AG04450 (cell line): ENCODE results near the gene CLIC3. TPM values are rescaled to one million over a fixed set of nuclear protein-coding genes. Genes with fewer than 3 reads are reported as not detected.

Experiments used
- CTCF ChIA-PET: fragments of 300-600, 350-600 bp; formaldehyde crosslinking; extraction: SDS; loops from one replicate; lab custom pipeline; 2022; ENCODE audit warnings: antibody characterized with exemption, inconsistent platforms; lab: Charles Lee
- POLR2A ChIA-PET: fragments of 350-600 bp; formaldehyde crosslinking; extraction: SDS; loops from one replicate; lab custom pipeline; 2021; ENCODE audit warnings: antibody characterized with exemption, inconsistent platforms; lab: Yijun Ruan, JAX
- DNase-seq: peaks from one replicate; pipeline ENCODE4 v3.0.0-alpha.2; 2011; ENCODE audit warnings: low read depth, low spot score
- H3K27ac ChIP-seq: one replicate; pipeline ENCODE4 v1.5.1; 2012; ENCODE audit warnings: low read depth, low read length, control low read depth
- H3K27me3 ChIP-seq: one replicate; pipeline ENCODE4 v1.6.0; 2012; ENCODE audit warnings: low read length; ENCODE audit not compliant: control insufficient read depth, insufficient read depth
- H3K4me3 ChIP-seq: 2 replicates; pipeline ENCODE4 v1.5.1; 2011; ENCODE audit warnings: mild to moderate bottlenecking, low read depth, low read length, control low read depth
- H3K9me3 ChIP-seq: 2 replicates; pipeline ENCODE4 v1.5.1; 2012; ENCODE audit warnings: low read length; ENCODE audit not compliant: control insufficient read depth, insufficient read depth
- polyA plus RNA-seq: library from polyadenylated mRNA; depleted of rRNA; stranded (reverse); fragments of >200 nt; gene quantifications from 2 replicates; pipeline ENCODE4 v1.2.3, GENCODE V29; 2011
- TF ChIP-seq, protein P1 (sequence below): IDR thresholded peaks from 2 replicates; pipeline ENCODE4 v1.5.1; 2011; ENCODE audit warnings: low read depth, low read length, control low read depth, inconsistent platforms

Gene CLIC3
- polyA plus RNA-seq, 1 experiment, result 0.42 TPM

DNA sequence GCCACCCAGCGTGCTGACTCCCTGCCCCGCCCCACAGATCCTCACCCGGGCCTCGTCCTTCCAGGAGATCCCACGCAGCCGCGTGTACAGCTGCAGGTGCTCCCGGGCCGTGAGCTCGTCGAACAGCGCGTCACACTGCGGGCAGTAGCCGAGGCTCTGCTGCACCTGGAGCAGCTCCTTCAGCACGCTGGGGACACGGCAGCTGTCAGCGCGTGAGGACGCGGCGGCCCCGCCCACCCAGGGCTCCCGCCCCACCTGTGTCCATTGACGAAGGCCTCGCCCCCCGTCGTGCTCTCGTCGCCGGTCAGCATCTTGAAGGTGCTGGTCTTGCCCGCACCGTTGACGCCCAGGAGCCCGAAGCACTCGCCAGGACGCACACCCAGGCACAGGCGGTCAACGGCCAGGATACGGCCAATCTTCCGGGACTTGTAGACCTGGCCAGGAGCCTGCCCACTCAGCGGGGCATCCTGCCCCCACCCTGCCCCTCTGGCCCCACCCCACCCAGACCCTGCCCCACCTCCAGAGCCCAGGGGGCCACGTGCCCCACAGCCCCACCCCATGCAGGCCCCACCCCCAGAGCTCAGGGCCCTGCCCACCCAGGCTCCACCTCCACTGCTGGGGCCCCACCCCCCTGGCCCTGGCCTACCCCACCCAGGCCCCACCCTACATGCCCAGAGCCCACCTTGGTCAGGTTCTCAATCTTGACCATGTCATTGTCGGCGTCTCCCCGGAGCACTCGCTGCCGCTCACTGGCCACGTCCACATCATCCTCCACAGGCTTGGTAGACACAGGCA lies 13.8 kb upstream of the CLIC3 start:
- DNase-seq, result no peak
- no peaks in the 10 kb centered on the region for H3K27me3 ChIP-seq
- no peak overlapping the region for H3K4me3 ChIP-seq
- ChIA-PET POLR2A (no interaction called here), CTCF (interaction anchor here (0.6 kb wide), 1 partner anchor 170 kb away, joined by 3 read pairs; no protein-coding TSS in a partner anchor)
- H3K9me3 ChIP-seq, result peaks cover 39% of the 10 kb centered on the region; the same call in 1 of the 2 replicates
- TF ChIP-seq, protein P1, sequence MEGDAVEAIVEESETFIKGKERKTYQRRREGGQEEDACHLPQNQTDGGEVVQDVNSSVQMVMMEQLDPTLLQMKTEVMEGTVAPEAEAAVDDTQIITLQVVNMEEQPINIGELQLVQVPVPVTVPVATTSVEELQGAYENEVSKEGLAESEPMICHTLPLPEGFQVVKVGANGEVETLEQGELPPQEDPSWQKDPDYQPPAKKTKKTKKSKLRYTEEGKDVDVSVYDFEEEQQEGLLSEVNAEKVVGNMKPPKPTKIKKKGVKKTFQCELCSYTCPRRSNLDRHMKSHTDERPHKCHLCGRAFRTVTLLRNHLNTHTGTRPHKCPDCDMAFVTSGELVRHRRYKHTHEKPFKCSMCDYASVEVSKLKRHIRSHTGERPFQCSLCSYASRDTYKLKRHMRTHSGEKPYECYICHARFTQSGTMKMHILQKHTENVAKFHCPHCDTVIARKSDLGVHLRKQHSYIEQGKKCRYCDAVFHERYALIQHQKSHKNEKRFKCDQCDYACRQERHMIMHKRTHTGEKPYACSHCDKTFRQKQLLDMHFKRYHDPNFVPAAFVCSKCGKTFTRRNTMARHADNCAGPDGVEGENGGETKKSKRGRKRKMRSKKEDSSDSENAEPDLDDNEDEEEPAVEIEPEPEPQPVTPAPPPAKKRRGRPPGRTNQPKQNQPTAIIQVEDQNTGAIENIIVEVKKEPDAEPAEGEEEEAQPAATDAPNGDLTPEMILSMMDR, result no peak
- H3K27ac ChIP-seq, result no peak overlapping the region

DNA sequence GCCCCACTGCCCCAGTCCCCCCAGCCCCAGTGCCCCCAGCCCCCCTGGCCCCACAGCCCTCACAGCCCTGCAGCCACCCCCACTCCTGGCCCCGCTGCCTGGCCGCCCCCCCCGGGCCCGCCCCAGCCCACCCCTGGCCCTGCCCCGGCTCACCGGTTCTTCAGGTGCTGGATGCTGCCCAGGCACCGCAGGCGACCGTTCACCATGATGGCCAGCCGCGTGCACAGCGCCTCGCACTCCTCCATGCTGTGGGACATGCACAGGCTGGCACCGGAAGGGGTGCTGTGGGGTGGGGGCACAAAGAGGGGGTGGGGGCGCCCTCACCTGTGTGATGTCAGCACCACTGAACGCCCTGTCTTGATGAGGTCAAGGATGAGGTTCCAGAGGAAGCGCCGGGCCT lies 12.8 kb upstream of the CLIC3 start:
- TF ChIP-seq, protein P1, result no peak
- Histone ChIP-seq H3K9me3 (peaks cover 30% of the 10 kb centered on the region; the same call in 1 of the 2 replicates), H3K4me3 (no peak overlapping the region), H3K27ac (no peak overlapping the region), H3K27me3 (no peaks in the 10 kb centered on the region)
- ChIA-PET CTCF (no interaction called here), POLR2A (no interaction called here)
- no peak for DNase-seq

DNA sequence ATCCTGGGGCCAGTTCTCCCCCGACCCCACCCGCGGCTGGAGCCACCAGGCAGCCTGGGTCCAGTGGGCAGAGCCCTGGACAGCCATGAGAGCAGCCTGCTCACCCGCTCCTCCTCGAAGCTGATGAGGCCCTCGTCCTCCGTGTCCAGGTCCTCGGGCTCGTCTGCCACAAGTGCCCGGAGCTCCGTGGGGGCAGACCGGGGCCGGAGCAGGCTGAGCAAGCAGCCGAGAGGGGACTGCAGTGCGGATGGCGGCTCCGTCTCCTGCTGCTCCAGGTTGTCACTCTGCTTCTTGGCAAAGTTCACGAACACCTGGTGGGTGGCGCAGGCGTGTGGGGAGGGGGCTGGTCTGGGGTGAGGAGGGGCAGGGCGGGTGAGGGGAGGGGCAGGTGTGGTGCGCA lies 11.9 kb upstream of the CLIC3 start:
- no peak for DNase-seq
- CTCF ChIA-PET, result interaction anchor here (1.1 kb wide), 1 partner anchor 41 kb away, joined by 3 read pairs; no protein-coding TSS in a partner anchor
- H3K9me3 ChIP-seq, result peaks cover 21% of the 10 kb centered on the region; the same call in 1 of the 2 replicates
- POLR2A ChIA-PET, result no interaction called here
- TF ChIP-seq, protein P1, result no peak
- no peak overlapping the region for H3K4me3 ChIP-seq
- no peak overlapping the region for H3K27ac ChIP-seq
- H3K27me3 ChIP-seq, result no peaks in the 10 kb centered on the region

DNA sequence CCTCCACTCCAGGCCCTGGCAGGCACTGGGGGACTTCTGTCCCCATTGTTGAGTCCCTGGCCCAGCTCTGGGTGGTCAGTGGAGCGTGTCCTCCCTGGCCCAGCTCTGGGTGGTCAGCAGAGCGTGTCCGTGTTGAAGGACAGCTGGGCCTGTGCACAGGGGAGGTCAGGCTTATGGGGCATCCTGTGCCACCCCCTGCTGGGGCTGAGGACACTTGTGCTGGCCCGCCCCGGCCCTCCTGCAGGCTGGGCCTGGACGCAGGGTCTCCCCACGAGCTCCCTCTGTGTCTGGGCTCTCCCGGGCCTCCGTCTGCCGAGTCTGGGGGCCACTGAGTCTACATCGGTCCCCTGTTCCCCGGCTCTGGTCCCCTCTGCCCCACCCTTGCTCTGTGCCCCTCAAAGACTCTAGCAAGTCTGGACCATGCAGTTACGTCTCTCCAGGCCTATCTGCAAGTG lies 11.5 kb upstream of the CLIC3 start:
- ChIA-PET CTCF (interaction anchor here (1.1 to 1.6 kb wide), 3 partner anchors 21 to 41 kb away, joined by 3 to 8 read pairs (median 6); no protein-coding TSS in a partner anchor), POLR2A (interaction anchor here (0.9 kb wide), 1 partner anchor 14 kb away, joined by 5 read pairs; no protein-coding TSS in a partner anchor)
- Histone ChIP-seq H3K27me3 (peaks cover under 1% of the 10 kb centered on the region), H3K4me3 (no peak overlapping the region), H3K27ac (no peak overlapping the region), H3K9me3 (peaks cover 18% of the 10 kb centered on the region; the same call in 1 of the 2 replicates)
- TF ChIP-seq, protein P1, result no peak
- DNase-seq, result no peak
